K562 (cell line): ENCODE data around the gene GATAD2B. TPM values are rescaled to one million over a fixed set of nuclear protein-coding genes. Genes with fewer than 3 reads are reported as not detected.
A peak's percentile ranks its signal among the peaks of the same experiment; 100 is the strongest.

Source experiments
- ATAC-seq: fragments of 200-7000 bp; cut with Tn5 transposase; 3 replicates; pipeline ENCODE4 v1.9.1; 2020; ENCODE audit warnings: moderate library complexity
- BruUV-seq: library from RNA; stranded (reverse); fragments of 400-500 nt; replicated peaks from 2 replicates; lab custom pipeline; 2021; lab: Mats Ljungman, UMichigan
- CTCF ChIA-PET: fragments of 300-600 bp; formaldehyde crosslinking; extraction: SDS; loops from one replicate; lab custom pipeline; 2021; ENCODE audit warnings: low intra/inter-chr PET ratio; lab: Yijun Ruan, JAX
- POLR2A ChIA-PET: fragments of 300-600, 350-650 bp; sonication (Branson Sonifier 250); formaldehyde crosslinking; extraction: SDS; loops from one replicate; lab custom pipeline; 2021; ENCODE audit warnings: antibody characterized with exemption, inconsistent platforms; lab: Yijun Ruan, JAX
- DNase-seq, 4 experiments: peaks; one replicate each; pipeline versions ENCODE4 v3.0.0 to v3.0.0-alpha.2; 2011 to 2018; ENCODE audit warnings: low spot score in 3 of 4, mixed read lengths in 3 of 4; ENCODE audit errors: extremely low read depth in 1 of 4
- FAIRE-seq: peaks from 2 replicates; lab custom pipeline; 2011; peaks lifted over from hg19 to GRCh38; lab: Jason Lieb, UNC
- H2AFZ ChIP-seq: 2 replicates; pipeline ENCODE4 v1.6.0; 2011; ENCODE audit warnings: low read depth, low read length, control low read depth, inconsistent platforms
- H3K27ac ChIP-seq: fragments of 200-600 bp; 3 replicates; pipeline ENCODE4 v1.8.0; 2011; ENCODE audit warnings: low read depth, mild to moderate bottlenecking, control low read depth, inconsistent platforms, low read length, moderate library complexity, mixed read lengths; ENCODE audit errors: extremely low read depth
- H3K27me3 ChIP-seq, 2 experiments: fragments of 300-600 bp in 1 of 2; 2 replicates in 1 of 2; 3 replicates in 1 of 2; pipeline versions ENCODE4 v1.6.0 to v1.8.0; 2011; ENCODE audit warnings: inconsistent platforms in 2 of 2, low read length in 2 of 2, mild to moderate bottlenecking in 1 of 2, mixed read lengths in 1 of 2, moderate library complexity in 1 of 2; ENCODE audit not compliant: control insufficient read depth in 2 of 2, insufficient read depth in 2 of 2
- H3K36me3 ChIP-seq: fragments of 300-600 bp; 3 replicates; pipeline ENCODE4 v1.8.0; 2011; ENCODE audit warnings: mild to moderate bottlenecking, low read length, inconsistent platforms; ENCODE audit not compliant: control insufficient read depth, insufficient read depth
- H3K4me1 ChIP-seq, 2 experiments: fragments of 200-600 bp in 1 of 2; replicated peaks in 1 of 2; 2 replicates in 1 of 2; 3 replicates in 1 of 2; pipeline versions ENCODE4 v1.5.1 to v1.8.0; 2011; ENCODE audit warnings: inconsistent platforms in 2 of 2, low read length in 2 of 2, mild to moderate bottlenecking in 1 of 2, mixed read lengths in 1 of 2, moderate library complexity in 1 of 2; ENCODE audit not compliant: control insufficient read depth in 2 of 2, insufficient read depth in 2 of 2
- H3K4me2 ChIP-seq: 2 replicates; pipeline ENCODE4 v1.6.1; 2011; ENCODE audit warnings: low read length, control low read depth, inconsistent platforms, mixed read lengths; ENCODE audit not compliant: insufficient read depth
- H3K4me3 ChIP-seq: fragments of 200-600 bp; sonication (generic), shearing (Covaris generic); 2 replicates; pipeline ENCODE4 v1.5.1; 2016; ENCODE audit warnings: control low read depth, inconsistent platforms
- H3K79me2 ChIP-seq: fragments of 200-600 bp; 3 replicates; pipeline ENCODE4 v1.8.0; 2011; ENCODE audit warnings: low read length, inconsistent platforms; ENCODE audit not compliant: control insufficient read depth, insufficient read depth
- H3K9ac ChIP-seq, 2 experiments: 2 replicates each; pipeline versions ENCODE4 v1.6.0 to v1.6.1; 2011; ENCODE audit warnings: low read depth in 2 of 2, low read length in 2 of 2, control low read depth in 1 of 2, inconsistent platforms in 1 of 2, mild to moderate bottlenecking in 1 of 2, mixed read lengths in 1 of 2; ENCODE audit not compliant: insufficient read depth in 1 of 2
- H3K9me1 ChIP-seq: one replicate; pipeline ENCODE4 v1.6.0; 2011; ENCODE audit warnings: inconsistent platforms, mild to moderate bottlenecking, low read length, moderate library complexity; ENCODE audit not compliant: control insufficient read depth, insufficient read depth
- H3K9me3 ChIP-seq: replicated peaks from 2 replicates; pipeline ENCODE4 v1.5.1; 2011; ENCODE audit warnings: low read depth, low read length, inconsistent platforms; ENCODE audit not compliant: control insufficient read depth, insufficient read depth
- H4K20me1 ChIP-seq: replicated peaks from 2 replicates; pipeline ENCODE4 v1.6.1; 2011; ENCODE audit warnings: low read length, inconsistent platforms, mixed read lengths; ENCODE audit not compliant: control insufficient read depth, insufficient read depth
- CREBBP ChIP-seq: IDR thresholded peaks from one replicate; pipeline ENCODE4 v1.6.1; 2012; ENCODE audit warnings: low read depth, mild to moderate bottlenecking, control low read depth, inconsistent platforms, low read length
- DACH1 ChIP-seq: fragments of 450-650 bp; IDR thresholded peaks from 2 replicates; pipeline ENCODE4 v1.6.1; 2018; ENCODE audit not compliant: partially characterized antibody
- MAZ ChIP-seq, 2 experiments: fragments of 450-650 bp in 1 of 2; sonication (generic) in 1 of 2; formaldehyde crosslinking; IDR thresholded peaks in 1 of 2; conservative IDR thresholded peaks in 1 of 2; 2 replicates each; pipeline versions ENCODE4 v1.4.0 to v1.5.0; 2020; ENCODE audit warnings: mild to moderate bottlenecking in 1 of 2, missing genetic modification reagents in 1 of 2
- NFIX ChIP-seq: fragments of 250-450 bp; sonication (Bioruptor Pico); IDR thresholded peaks from 2 replicates; pipeline ENCODE4 v1.4.0; 2020; ENCODE audit warnings: low read depth, mild to moderate bottlenecking, moderate library complexity
- NRF1 ChIP-seq, 2 experiments: fragments of 450-650 bp; IDR thresholded peaks in 1 of 2; conservative IDR thresholded peaks in 1 of 2; 2 replicates each; pipeline ENCODE4 v1.6.1; 2014; ENCODE audit warnings: mild to moderate bottlenecking in 2 of 2
- RAD21 ChIP-seq, 2 experiments: fragments of 250-450 bp in 1 of 2; fragments of 450-650 bp in 1 of 2; sonication (Bioruptor Pico) in 1 of 2; formaldehyde crosslinking in 1 of 2; IDR thresholded peaks in 1 of 2; conservative IDR thresholded peaks in 1 of 2; 2 replicates each; pipeline versions ENCODE4 v1.4.0 to v1.8.0; 2020 to 2022; ENCODE audit warnings: mild to moderate bottlenecking in 2 of 2, moderate library complexity in 1 of 2
- SMAD1 ChIP-seq: fragments of 150-350 bp; IDR thresholded peaks from 2 replicates; pipeline ENCODE4 v1.6.1; 2014; ENCODE audit warnings: low read length, low read depth; ENCODE audit not compliant: partially characterized antibody
- TCF7 ChIP-seq: sonication (generic); IDR thresholded peaks from 2 replicates; pipeline ENCODE4 v1.6.1; 2016; ENCODE audit warnings: antibody characterized with exemption, borderline replicate concordance
- WGBS: fragments of 100-300 bp; shearing (Covaris generic); methylation state at CpG from one replicate; pipeline ENCODE4 v1.1.6; 2016; ENCODE audit warnings: low coverage, mixed read lengths; ENCODE audit not compliant: insufficient coverage; ENCODE audit errors: missing lambda C conversion rate; 5-methylcytosine and 5-hydroxymethylcytosine counted together
- in situ Hi-C: fragments of 300-500 bp; cut with MboI; formaldehyde crosslinking; loops from 4 replicates; pipeline ENCODE4 v1.15.0; 2018; ENCODE audit warnings: inconsistent platforms, mixed read lengths
- intact Hi-C: fragments of 100-400 bp; cut with micrococcal nuclease; formaldehyde crosslinking; loops from 2 replicates; pipeline ENCODE4 v1.14.2; 2022
- polyA plus RNA-seq, 8 experiments: library from polyadenylated mRNA; depleted of rRNA in 4 of 8; stranded (reverse) in 5 of 8; unstranded in 3 of 8; fragments of >200 nt; fragmentation: Nextera tagmentation in 2 of 8; fragmentation: Illumina TruSeq in 1 of 8; extraction: Ambion mirVana in 2 of 8; extraction: Trizol in 1 of 8; gene quantifications; 2 replicates each; pipeline versions ENCODE4 v1.2.1 to v1.2.3, GENCODE V29; 2011 to 2014; ENCODE audit warnings: inconsistent platforms in 1 of 8, missing spikeins in 1 of 8
- total RNA-seq, 7 experiments: library from RNA; depleted of rRNA in 6 of 7; stranded (reverse); fragments of >200 nt in 6 of 7; fragmentation: Illumina TruSeq in 2 of 7; extraction: Trizol in 2 of 7; gene quantifications; 2 replicates each; pipeline versions ENCODE4 v1.2.1 to v1.2.3, GENCODE V29; 2011 to 2021; ENCODE audit warnings: low replicate concordance in 1 of 7
- TF ChIP-seq, protein P1 (sequence below), 2 experiments: IDR thresholded peaks; 2 replicates each; pipeline ENCODE4 v1.6.1; 2012; ENCODE audit warnings: improper control_type of control experiment in 2 of 2, low read depth in 2 of 2, low read length in 2 of 2, borderline replicate concordance in 1 of 2
- TF ChIP-seq, protein P2 (sequence below): fragments of 450-650 bp; IDR thresholded peaks from 2 replicates; pipeline ENCODE4 v1.6.1; 2018; ENCODE audit not compliant: partially characterized antibody
- TF ChIP-seq, protein P3 (sequence below): fragments of 450-650 bp; IDR thresholded peaks from 2 replicates; pipeline ENCODE4 v1.6.1; 2016
- TF ChIP-seq, protein P4 (sequence below), 2 experiments: fragments of 450-650 bp in 1 of 2; sonication (generic) in 1 of 2; formaldehyde crosslinking in 1 of 2; IDR thresholded peaks in 1 of 2; conservative IDR thresholded peaks in 1 of 2; 2 replicates each; pipeline versions ENCODE4 v1.6.1 to v1.8.1; 2016 to 2023; ENCODE audit warnings: mild to moderate bottlenecking in 2 of 2, moderate library complexity in 2 of 2, inconsistent platforms in 1 of 2, missing genetic modification reagents in 1 of 2

The GATAD2B gene
- total and polyA plus RNA-seq, 9 of the 15 experiments (the other 6 are each of a cell fraction or from before 2014, with no cell fraction given), result 1.5 to 40.2 (median 4.9) TPM

DNA sequence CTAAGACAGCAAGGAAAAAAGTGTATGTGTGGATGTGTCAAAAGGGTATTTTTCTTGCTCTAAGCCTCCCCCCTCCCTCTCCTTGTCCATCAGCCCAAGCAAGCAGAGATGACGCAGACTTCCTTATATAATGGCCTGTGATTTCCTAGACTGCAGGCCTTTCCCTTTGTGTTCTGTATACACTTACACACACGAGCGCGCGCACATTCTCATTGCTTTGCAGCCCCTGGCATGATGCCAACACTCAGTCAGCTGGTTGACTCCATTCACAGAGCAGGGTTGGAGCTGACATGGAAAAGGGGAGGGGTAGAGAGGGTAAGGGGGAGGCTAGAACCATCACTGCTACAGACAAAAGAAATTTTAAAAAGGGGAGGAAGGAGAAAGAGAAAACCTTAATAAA lies 41.8 kb downstream of the GATAD2B start:
- H2AFZ ChIP-seq, result no peak overlapping the region
- intact Hi-C loops, result loop anchor here (5.0 kb wide), 1 partner anchor 41 kb away; the partner anchor contains the start of gene GATAD2B
- H3K27me3 ChIP-seq, result no peaks in the 10 kb centered on the region
- peaks cover 13% of the 10 kb centered on the region for H4K20me1 ChIP-seq
- no peak overlapping the region for H3K27ac ChIP-seq
- no peak overlapping the region; a peak in 1 of 4 replicates for H3K9ac ChIP-seq
- ChIA-PET CTCF (no interaction called here), POLR2A (interaction anchor here (0.7 to 2.0 kb wide), 6 partner anchors 9 to 24 kb away, joined by 3 to 5 read pairs (median 4); no protein-coding TSS in a partner anchor)
- ATAC-seq, result peak; percentile 73
- H3K9me1 ChIP-seq, result peaks cover 5% of the 10 kb centered on the region
- FAIRE-seq, result peak; percentile 70
- peak in 3 of 4 experiments; percentile 27 to 71 (median 32) for DNase-seq
- no peak overlapping the region for H3K4me3 ChIP-seq
- no peaks in the 10 kb centered on the region for H3K9me3 ChIP-seq
- in situ Hi-C loops, result no loop called here
- no peaks in the 10 kb centered on the region; the same call in 2 of the 3 replicates for H3K36me3 ChIP-seq
- WGBS, result 33% methylated on average over 5 of the region's 5 CpGs
- peaks cover 3 to 30% of the 10 kb centered on the region in 2 experiments; a peak in 4 of 5 replicates for H3K4me1 ChIP-seq
- H3K79me2 ChIP-seq, result peaks cover 75% of the 10 kb centered on the region
- H3K4me2 ChIP-seq, result no peak overlapping the region; the same call in 1 of the 2 replicates
- no TSS peak for BruUV-seq
- TF ChIP-seq, protein P1, sequence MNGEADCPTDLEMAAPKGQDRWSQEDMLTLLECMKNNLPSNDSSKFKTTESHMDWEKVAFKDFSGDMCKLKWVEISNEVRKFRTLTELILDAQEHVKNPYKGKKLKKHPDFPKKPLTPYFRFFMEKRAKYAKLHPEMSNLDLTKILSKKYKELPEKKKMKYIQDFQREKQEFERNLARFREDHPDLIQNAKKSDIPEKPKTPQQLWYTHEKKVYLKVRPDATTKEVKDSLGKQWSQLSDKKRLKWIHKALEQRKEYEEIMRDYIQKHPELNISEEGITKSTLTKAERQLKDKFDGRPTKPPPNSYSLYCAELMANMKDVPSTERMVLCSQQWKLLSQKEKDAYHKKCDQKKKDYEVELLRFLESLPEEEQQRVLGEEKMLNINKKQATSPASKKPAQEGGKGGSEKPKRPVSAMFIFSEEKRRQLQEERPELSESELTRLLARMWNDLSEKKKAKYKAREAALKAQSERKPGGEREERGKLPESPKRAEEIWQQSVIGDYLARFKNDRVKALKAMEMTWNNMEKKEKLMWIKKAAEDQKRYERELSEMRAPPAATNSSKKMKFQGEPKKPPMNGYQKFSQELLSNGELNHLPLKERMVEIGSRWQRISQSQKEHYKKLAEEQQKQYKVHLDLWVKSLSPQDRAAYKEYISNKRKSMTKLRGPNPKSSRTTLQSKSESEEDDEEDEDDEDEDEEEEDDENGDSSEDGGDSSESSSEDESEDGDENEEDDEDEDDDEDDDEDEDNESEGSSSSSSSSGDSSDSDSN (IDR thresholded peaks at IDR 0.05; ENCODE audit: borderline replicate concordance in 1 of 2, low read depth in 2 of 2, low read length in 2 of 2), result no peak
- peak; percentile 93 for TF ChIP-seq NFIX (CRISPR knock-in tag)
- TF ChIP-seq DACH1, result peak; percentile 56
- TF ChIP-seq, protein P2, sequence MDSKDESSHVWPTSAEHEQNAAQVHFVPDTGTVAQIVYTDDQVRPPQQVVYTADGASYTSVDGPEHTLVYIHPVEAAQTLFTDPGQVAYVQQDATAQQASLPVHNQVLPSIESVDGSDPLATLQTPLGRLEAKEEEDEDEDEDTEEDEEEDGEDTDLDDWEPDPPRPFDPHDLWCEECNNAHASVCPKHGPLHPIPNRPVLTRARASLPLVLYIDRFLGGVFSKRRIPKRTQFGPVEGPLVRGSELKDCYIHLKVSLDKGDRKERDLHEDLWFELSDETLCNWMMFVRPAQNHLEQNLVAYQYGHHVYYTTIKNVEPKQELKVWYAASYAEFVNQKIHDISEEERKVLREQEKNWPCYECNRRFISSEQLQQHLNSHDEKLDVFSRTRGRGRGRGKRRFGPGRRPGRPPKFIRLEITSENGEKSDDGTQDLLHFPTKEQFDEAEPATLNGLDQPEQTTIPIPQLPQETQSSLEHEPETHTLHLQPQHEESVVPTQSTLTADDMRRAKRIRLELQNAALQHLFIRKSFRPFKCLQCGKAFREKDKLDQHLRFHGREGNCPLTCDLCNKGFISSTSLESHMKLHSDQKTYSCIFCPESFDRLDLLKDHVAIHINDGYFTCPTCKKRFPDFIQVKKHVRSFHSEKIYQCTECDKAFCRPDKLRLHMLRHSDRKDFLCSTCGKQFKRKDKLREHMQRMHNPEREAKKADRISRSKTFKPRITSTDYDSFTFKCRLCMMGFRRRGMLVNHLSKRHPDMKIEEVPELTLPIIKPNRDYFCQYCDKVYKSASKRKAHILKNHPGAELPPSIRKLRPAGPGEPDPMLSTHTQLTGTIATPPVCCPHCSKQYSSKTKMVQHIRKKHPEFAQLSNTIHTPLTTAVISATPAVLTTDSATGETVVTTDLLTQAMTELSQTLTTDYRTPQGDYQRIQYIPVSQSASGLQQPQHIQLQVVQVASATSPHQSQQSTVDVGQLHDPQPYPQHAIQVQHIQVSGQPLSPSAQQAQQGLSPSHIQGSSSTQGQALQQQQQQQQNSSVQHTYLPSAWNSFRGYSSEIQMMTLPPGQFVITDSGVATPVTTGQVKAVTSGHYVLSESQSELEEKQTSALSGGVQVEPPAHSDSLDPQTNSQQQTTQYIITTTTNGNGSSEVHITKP, result peak; percentile 53
- TF ChIP-seq, protein P3, sequence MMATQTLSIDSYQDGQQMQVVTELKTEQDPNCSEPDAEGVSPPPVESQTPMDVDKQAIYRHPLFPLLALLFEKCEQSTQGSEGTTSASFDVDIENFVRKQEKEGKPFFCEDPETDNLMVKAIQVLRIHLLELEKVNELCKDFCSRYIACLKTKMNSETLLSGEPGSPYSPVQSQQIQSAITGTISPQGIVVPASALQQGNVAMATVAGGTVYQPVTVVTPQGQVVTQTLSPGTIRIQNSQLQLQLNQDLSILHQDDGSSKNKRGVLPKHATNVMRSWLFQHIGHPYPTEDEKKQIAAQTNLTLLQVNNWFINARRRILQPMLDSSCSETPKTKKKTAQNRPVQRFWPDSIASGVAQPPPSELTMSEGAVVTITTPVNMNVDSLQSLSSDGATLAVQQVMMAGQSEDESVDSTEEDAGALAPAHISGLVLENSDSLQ, result peak; percentile 48
- TF ChIP-seq CREBBP, result no peak
- TF ChIP-seq TCF7, result no peak
- 0 out of 4 replicates have a peak, but pooled peaks of 1 of the 2 experiments have one; percentile 14 for TF ChIP-seq RAD21 (CRISPR knock-in tag; conservative IDR thresholded peaks at IDR 0.05 in 1 of 2, IDR thresholded peaks at IDR 0.05 in 1 of 2)
- TF ChIP-seq SMAD1, result peak; percentile 81
- no peak for TF ChIP-seq MAZ (CRISPR knock-in tag; conservative IDR thresholded peaks at IDR 0.05 in 1 of 2, IDR thresholded peaks at IDR 0.05 in 1 of 2)
- TF ChIP-seq, protein P4, sequence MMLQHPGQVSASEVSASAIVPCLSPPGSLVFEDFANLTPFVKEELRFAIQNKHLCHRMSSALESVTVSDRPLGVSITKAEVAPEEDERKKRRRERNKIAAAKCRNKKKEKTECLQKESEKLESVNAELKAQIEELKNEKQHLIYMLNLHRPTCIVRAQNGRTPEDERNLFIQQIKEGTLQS (IDR thresholded peaks at IDR 0.05), result 0 out of 2 replicates have a peak, but pooled peaks have one; percentile 7
- TF ChIP-seq, protein P4 (CRISPR knock-in tag; conservative IDR thresholded peaks at IDR 0.05), result no peak
- TF ChIP-seq NRF1 (conservative IDR thresholded peaks at IDR 0.05 in 1 of 2, IDR thresholded peaks at IDR 0.05 in 1 of 2), result peak; percentile 78 to 81
